PC-9 (cell line): Measurements from ENCODE around the gene SERPINA12. TPM values are rescaled to one million over a fixed set of nuclear protein-coding genes. Genes with fewer than 3 reads are reported as not detected.

ENCODE experiments used
- BruUV-seq: library from RNA; stranded (reverse); fragments of 400-500 nt; replicated peaks from 2 replicates; lab custom pipeline; 2021; lab: Mats Ljungman, UMichigan
- CTCF ChIA-PET: fragments of 300-600 bp; sonication (Branson Sonifier 250); formaldehyde crosslinking; loops from one replicate; lab custom pipeline; 2022; ENCODE audit warnings: antibody characterized with exemption; lab: Charles Lee
- POLR2A ChIA-PET: fragments of 300-600 bp; sonication (Branson Sonifier 250); formaldehyde crosslinking; loops from one replicate; lab custom pipeline; 2022; ENCODE audit warnings: antibody characterized with exemption; ENCODE audit not compliant: unreplicated experiment; lab: Charles Lee
- DNase-seq, 2 experiments: peaks; one replicate each; pipeline versions ENCODE4 v3.0.0 to v3.0.0-alpha.2; 2015 to 2022; ENCODE audit warnings: mixed read lengths in 1 of 2
- H2AFZ ChIP-seq: fragments of 200-600 bp; sonication (generic); 2 replicates; pipeline ENCODE4 v1.8.1; 2017; ENCODE audit warnings: antibody characterized with exemption
- H3F3A ChIP-seq: fragments of 200-600 bp; sonication (generic); 2 replicates; pipeline ENCODE4 v1.8.1; 2017; ENCODE audit warnings: antibody characterized with exemption, mild to moderate bottlenecking, low read depth; ENCODE audit not compliant: insufficient read depth
- H3K27ac ChIP-seq: fragments of 200-600 bp; sonication (generic); 2 replicates; pipeline ENCODE4 v1.6.1; 2016; ENCODE audit warnings: mixed run types
- H3K27me3 ChIP-seq: fragments of 200-600 bp; sonication (generic); 2 replicates; pipeline ENCODE4 v1.6.1; 2016; ENCODE audit warnings: low read depth, mixed run types; ENCODE audit not compliant: insufficient read depth
- H3K36me3 ChIP-seq: fragments of 200-600 bp; sonication (generic); 2 replicates; pipeline ENCODE4 v1.6.1; 2016; ENCODE audit warnings: low read depth, mixed run types
- H3K4me1 ChIP-seq: fragments of 200-600 bp; sonication (generic); replicated peaks from 2 replicates; pipeline ENCODE4 v1.6.1; 2016; ENCODE audit warnings: mixed run types; ENCODE audit not compliant: insufficient read depth
- H3K4me2 ChIP-seq: fragments of 200-600 bp; sonication (generic); 2 replicates; pipeline ENCODE4 v1.6.1; 2017; ENCODE audit warnings: mixed run types
- H3K4me3 ChIP-seq: fragments of 200-600 bp; sonication (generic); 2 replicates; pipeline ENCODE4 v1.6.1; 2016; ENCODE audit warnings: mixed run types
- H3K79me2 ChIP-seq: fragments of 200-600 bp; sonication (generic); 2 replicates; pipeline ENCODE4 v1.6.1; 2017; ENCODE audit warnings: low read depth, mixed run types
- H3K9me2 ChIP-seq: fragments of 200-600 bp; sonication (generic); 2 replicates; pipeline ENCODE4 v1.8.1; 2017; ENCODE audit warnings: mild to moderate bottlenecking; ENCODE audit not compliant: insufficient read depth
- H3K9me3 ChIP-seq: fragments of 200-600 bp; sonication (generic); 2 replicates; pipeline ENCODE4 v1.8.1; 2016; ENCODE audit warnings: low read depth; ENCODE audit not compliant: insufficient read depth
- H4K20me1 ChIP-seq: fragments of 200-600 bp; sonication (generic); 2 replicates; pipeline ENCODE4 v1.8.1; 2017; ENCODE audit not compliant: insufficient read depth
- EZH2 ChIP-seq: fragments of 200-600 bp; sonication (generic); IDR thresholded peaks from 2 replicates; pipeline ENCODE4 v1.8.0; 2017; ENCODE audit warnings: antibody characterized with exemption, low read depth
- intact Hi-C: fragments of 100-400 bp; cut with micrococcal nuclease; formaldehyde crosslinking; loops from one replicate; pipeline ENCODE4 v1.10.0; 2022; ENCODE audit not compliant: unreplicated experiment
- total RNA-seq: library from RNA; stranded (reverse); gene quantifications from 2 replicates; pipeline ENCODE4 v1.2.3, GENCODE V29; 2021
- TF ChIP-seq, protein P1 (sequence below): fragments of 200-600 bp; sonication (generic); conservative IDR thresholded peaks from 2 replicates; pipeline ENCODE4 v1.6.1; 2017; ENCODE audit warnings: mixed run types, antibody characterized with exemption, mild to moderate bottlenecking, moderate library complexity

Gene SERPINA12
- total RNA-seq, 1 experiment from 2014 or later, result not detected

DNA sequence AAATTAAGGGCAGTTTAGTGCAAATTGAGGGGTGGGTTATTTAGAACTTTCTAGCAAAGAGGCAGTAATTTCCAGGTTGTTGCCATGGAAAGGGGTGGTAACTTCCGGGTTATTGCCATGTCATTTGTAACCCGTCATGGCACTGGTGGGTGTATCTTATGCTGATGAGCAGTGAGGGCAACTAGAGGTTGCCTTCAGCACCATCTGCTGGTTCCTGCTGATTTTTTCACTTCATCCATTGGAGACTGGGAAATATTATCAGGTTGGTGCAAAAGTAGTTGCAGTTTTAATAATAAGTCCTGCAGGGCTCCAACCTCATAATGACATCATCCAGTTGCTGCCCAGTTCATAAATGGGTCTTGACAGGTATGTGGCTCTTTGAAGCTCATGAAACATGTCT, 27.6 kb upstream of the SERPINA12 start:
- no peak for TF ChIP-seq EZH2
- TF ChIP-seq, protein P1, sequence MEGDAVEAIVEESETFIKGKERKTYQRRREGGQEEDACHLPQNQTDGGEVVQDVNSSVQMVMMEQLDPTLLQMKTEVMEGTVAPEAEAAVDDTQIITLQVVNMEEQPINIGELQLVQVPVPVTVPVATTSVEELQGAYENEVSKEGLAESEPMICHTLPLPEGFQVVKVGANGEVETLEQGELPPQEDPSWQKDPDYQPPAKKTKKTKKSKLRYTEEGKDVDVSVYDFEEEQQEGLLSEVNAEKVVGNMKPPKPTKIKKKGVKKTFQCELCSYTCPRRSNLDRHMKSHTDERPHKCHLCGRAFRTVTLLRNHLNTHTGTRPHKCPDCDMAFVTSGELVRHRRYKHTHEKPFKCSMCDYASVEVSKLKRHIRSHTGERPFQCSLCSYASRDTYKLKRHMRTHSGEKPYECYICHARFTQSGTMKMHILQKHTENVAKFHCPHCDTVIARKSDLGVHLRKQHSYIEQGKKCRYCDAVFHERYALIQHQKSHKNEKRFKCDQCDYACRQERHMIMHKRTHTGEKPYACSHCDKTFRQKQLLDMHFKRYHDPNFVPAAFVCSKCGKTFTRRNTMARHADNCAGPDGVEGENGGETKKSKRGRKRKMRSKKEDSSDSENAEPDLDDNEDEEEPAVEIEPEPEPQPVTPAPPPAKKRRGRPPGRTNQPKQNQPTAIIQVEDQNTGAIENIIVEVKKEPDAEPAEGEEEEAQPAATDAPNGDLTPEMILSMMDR, result no peak
- no peaks in the 10 kb centered on the region for H3K36me3 ChIP-seq
- DNase-seq, result no peak

DNA sequence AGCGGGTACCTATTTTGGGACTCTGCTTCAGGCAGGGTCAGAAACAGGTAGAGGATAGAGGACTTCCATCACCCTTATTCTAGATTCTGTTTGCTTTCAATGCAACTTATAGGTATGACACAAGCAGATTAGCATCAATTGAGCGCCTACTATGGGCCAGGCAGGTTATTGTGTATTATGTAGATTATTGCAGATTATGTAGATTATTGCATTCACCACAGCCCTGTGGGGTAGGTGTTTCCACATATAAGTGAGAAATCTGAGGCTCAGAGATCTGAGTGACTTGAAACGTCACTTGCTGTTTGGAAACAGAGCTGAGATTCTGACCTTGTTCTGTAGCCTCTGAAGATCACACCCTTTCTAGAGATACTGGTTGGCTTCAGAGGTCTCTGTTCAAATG, 26.2 kb upstream of the SERPINA12 start:
- no peaks in the 10 kb centered on the region for H3F3A ChIP-seq
- H3K36me3 ChIP-seq, result no peaks in the 10 kb centered on the region
- no peak overlapping the region for H3K4me2 ChIP-seq
- no peak overlapping the region for H3K4me3 ChIP-seq
- no TSS peak for BruUV-seq
- no peaks in the 10 kb centered on the region for H3K9me3 ChIP-seq
- intact Hi-C loops, result no loop called here
- ChIA-PET CTCF (no interaction called here), POLR2A (no interaction called here)
- DNase-seq, result no peak
- H3K79me2 ChIP-seq, result no peaks in the 10 kb centered on the region
- TF ChIP-seq EZH2, result no peak
- no peaks in the 10 kb centered on the region for H3K27me3 ChIP-seq
- H3K27ac ChIP-seq, result no peak overlapping the region
- H2AFZ ChIP-seq, result no peak overlapping the region
- no peaks in the 10 kb centered on the region for H3K4me1 ChIP-seq
- H3K9me2 ChIP-seq, result no peaks in the 10 kb centered on the region
- no peaks in the 10 kb centered on the region for H4K20me1 ChIP-seq

More for the DNA sequence above, 27.6 kb upstream of the SERPINA12 start:
- H3K79me2 ChIP-seq, result no peaks in the 10 kb centered on the region
- no peak overlapping the region for H3K4me2 ChIP-seq
- no peaks in the 10 kb centered on the region for H3K9me3 ChIP-seq
- no peak overlapping the region for H2AFZ ChIP-seq
- no peak overlapping the region for H3K27ac ChIP-seq
- H3K4me3 ChIP-seq, result no peak overlapping the region
- H3F3A ChIP-seq, result no peaks in the 10 kb centered on the region
- no peaks in the 10 kb centered on the region for H3K9me2 ChIP-seq
- ChIA-PET POLR2A (no interaction called here), CTCF (no interaction called here)
- no peaks in the 10 kb centered on the region; the same call in 1 of the 2 replicates for H3K27me3 ChIP-seq
- H4K20me1 ChIP-seq, result no peaks in the 10 kb centered on the region
- intact Hi-C loops, result no loop called here
- no peaks in the 10 kb centered on the region for H3K4me1 ChIP-seq
- BruUV-seq, result no TSS peak

DNA sequence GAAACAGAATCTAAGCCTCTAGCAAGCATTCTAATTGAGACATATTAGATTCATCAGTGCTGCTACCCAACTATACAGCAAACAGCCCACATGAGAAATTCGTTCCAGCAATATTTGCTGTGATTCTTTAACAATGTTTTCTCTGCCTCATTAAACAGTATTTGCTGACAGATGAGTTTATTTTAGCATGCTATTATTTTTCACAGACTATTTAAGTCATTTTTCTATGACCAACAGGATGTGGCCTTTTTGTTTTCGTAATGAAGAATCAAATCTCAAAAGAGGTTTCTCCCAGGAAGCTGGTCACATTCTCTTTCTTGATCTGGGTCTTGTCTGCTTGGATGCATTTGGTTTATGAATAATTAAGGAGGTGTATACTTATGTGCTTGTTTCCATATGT, 23.2 kb upstream of the SERPINA12 start:
- intact Hi-C loops, result no loop called here
- POLR2A ChIA-PET, result no interaction called here

More for the DNA sequence above, 23.2 kb upstream of the SERPINA12 start:
- CTCF ChIA-PET, result no interaction called here
- Histone ChIP-seq H4K20me1 (no peaks in the 10 kb centered on the region), H3K4me3 (no peak overlapping the region), H3K9me2 (no peaks in the 10 kb centered on the region), H3K27ac (no peak overlapping the region), H3K36me3 (no peaks in the 10 kb centered on the region), H3K4me2 (no peak overlapping the region), H3K9me3 (no peaks in the 10 kb centered on the region), H3K4me1 (no peaks in the 10 kb centered on the region), H2AFZ (no peak overlapping the region), H3K79me2 (no peaks in the 10 kb centered on the region), H3K27me3 (no peaks in the 10 kb centered on the region), H3F3A (no peaks in the 10 kb centered on the region)
- DNase-seq, result no peak
- no TSS peak for BruUV-seq
- TF ChIP-seq, protein P1, result no peak
